ENCODE results near the gene PPP1R1C.

The PPP1R1C gene

DNA sequence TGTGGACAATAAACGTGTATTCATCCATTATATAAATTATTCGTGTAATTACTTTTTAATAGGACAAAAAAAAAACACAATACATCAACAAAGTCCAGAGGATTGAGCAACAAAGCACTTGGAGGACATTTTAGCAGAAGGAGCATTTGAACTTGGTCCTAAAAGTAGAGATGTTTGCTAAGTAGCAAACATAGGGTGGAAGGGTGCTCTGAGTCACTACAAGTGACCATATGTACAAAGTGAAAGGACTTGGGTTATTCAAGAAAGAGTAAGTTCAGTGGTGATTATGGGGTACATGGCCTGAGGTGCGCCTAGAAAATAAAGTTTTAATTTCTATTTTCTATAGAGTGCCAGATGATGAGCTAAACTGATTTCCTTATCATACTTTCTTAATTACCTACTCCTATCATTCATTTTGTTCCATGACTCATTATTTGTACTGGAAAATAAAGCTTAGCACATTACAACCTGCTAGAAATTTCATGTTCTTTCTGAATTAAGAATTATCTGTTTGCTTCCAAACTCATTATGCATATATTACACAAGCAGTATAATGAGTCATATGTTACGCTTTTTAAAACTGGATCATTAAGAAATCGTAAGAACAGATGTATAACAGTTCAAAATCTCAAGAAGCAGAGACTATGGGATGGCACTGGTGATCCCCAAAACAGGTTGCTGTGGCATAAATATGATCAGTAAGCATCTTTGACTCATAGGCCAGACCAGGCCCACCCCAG lies 13.1 kb upstream of the PPP1R1C start:
- no peak for DNase-seq

DNA sequence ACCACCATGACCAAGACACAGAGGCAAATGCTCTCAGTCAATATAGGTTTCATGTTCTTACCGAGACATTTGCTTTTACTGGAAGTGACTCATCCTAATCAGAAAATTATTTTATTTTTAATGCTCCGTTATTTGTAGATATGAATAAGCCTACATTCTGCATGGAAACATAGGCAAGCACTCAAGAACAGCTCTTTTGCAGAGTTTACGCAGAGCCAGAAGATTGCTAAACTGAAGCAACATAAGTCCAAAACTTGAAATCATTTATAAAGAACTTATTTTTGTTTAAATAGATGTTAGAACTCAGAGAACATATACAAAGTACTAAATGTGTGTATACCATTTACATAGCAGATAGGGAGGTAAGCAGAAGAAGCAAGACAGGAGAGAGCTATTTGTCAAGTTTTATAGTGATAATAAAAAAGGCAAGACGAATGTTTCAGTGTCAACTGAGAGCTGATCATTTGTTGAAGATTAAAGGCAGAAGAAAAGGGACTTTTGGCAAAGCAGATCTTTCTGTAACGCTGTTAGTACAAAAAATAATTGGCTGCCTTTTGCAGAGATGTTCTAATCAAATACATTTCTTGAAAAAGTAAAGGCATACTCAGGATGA lies 12.4 kb upstream of the PPP1R1C start:
- DNase-seq, result no peak

DNA sequence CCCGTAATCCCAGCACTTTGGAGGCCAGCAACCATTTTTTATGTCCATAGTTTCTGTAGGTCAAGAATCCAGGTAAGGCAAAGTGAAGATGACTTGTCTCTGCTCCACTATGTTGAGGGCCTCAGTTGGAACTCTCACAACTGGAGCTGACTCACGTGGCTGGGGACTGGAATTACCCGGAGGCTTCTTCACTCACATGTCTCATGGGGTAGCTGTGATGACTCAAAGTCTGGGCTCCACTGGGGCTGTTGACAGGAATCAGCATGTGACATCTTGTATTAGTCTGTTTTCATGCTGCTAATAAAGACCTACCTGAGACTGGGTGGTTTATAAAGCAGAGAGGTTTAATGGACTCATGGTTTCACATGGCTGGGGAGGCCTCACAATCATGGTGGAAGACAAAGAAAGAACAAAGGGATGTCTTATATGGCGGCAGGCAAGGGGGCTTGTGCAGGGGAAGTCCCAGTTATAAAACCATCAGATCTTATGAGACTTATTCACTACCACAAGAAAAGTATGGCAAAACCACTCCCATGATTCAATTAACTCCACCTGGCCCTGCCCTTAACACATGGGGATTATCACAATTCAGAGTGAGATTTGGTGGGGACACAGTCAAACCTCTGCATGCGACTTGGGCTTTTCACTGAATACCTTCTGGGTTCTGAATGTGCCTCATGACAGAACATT lies 7.8 kb upstream of the PPP1R1C start:
- no peak for DNase-seq

DNA sequence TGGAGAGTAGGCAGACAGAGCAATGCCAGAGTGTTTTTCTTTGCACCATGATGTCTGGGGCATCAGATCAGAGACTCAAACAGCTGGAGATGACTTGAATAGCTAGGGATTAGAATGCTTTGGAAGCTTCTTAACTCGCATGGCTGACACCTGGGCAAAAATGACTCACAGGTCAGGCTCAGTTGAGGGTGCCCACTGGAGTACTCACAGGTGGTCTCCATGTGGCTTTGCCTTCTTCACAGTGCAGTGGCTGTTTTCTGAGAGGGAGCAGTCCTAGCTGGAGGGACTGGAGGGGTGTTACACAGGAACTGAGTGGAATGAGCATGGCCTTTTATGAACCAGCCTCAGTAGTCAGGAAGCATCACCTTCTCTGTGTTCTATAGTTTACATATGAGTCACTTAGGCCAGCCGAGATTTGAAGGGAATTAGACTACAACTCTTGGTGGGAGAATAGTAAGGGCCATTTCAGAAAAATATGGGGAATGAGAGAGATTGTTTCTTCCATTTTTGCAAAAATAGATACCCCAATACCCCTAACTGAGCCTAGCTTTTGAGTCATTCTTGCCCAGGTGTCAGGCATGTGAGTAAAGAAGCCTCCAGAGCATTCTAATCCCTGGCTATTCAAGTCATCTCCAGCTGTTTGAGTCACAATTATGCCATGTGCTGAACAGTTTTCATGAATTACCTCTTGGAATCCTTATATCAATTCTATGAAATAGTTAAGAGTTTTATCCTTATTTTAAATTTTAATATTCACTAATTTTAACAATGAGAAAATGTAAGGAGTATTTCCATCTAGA lies 7.1 kb upstream of the PPP1R1C start:
- DNase-seq, result no peak

DNA sequence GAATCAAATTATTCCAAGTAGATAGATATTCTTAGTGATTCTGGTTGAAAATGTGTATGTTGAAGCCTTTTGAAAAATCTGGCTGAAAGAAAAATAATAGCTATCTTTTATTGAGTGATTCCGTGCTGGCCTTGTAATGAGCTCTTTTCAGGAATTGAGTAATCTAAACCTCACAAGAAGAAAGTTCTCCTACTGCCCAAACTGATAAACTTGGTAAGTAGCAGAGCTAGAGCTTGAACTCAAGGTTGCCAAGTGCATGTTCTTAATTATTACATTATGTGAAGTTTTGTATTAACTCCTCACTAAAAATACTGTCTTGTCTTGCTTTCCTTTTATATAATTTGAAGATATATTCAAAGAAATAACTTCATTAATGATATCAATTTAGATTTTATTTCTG lies 1.6 kb upstream of the PPP1R1C start:
- no peak for DNase-seq

DNA sequence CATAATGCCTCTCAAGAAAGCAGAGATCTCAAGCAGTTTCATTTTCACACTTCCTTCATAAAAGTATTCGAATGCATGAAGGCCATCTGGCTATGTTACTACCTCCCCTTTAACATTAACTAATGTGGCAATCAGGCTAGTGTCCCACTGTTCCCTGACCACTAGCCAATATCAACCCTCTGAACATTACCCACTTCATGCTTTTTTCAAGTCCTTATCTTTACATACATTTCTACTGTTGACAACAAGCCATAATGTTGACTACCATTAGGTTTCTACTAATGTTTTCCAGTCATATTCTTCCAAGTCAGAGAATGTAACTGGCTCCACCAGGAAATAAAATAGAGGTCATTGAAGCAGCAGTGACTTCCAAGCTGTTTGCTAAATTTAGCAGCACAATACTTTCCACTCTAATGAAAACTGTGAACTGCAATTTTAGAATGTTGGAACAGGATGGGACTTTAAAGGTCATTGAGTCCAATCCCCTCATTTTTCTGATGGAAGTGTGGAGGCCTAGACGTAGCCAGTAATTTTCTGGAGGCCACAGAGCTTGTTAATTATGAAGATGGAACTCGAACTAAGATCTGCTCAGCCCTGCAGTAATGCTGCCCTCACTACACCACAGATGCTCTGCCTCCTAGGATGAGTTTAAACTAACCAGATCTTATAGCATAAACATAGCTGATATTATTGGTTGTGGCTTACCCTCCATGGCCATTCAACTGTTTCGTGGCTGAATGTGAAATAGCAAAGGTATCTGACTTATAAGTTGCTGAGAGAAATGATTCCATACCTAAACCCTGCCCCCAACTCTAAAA lies 630 bp upstream of the PPP1R1C start:
- DNase-seq, result no peak

DNA sequence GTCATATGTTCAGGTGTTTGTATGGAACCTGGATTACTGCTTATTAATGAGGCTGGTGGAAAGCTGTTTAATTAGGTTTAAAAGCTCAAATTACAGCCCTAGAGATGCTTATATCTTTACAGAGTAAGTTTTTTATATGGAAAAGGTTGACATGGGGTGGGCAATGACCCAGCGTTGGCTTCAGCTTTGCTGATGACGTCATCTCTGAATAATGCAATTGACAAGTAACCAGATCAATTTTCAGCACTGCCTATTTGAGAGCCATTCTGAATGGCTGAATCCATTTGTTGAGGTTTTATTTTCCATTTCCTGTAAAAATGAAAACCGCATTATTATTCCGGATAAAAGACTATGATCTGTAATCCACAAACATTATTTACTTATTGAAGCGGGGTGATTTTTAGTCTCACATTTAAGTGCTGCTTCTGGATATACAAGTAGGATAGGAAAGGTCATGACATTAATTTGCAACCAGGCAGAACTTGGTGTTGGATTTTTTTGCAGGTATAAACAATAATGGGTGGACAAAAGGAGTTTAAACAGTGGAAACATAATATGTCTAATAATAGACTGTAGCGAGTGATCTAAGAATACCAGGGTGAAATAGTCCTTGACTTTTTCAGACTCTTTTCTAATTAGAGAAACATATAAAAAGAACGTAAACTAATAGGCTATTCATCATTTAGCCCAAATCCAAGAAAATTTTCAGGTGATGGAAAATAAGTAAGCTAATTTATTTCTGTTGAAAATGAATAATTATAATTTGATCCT lies 2.7 kb downstream of the PPP1R1C start:
- no peak for DNase-seq

DNA sequence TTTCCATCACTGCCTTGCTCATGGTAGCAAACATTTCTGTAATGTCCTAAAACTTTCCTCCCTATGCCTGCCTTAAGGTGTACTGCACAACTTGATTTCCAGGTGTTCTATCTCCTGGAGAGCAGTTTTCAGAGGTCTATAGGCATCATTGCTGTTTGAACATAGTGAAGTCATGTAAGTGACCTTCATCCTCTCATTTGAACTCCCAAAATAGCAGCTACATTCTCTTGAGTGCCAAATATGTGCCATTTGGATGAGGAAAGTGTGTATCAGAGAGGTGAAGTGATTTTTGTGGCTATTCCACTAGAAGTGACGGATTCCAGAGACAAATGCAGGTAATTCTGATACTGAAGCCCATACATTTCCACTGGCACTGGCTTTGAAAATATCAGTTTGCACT lies 3.4 kb downstream of the PPP1R1C start:
- DNase-seq, result no peak

DNA sequence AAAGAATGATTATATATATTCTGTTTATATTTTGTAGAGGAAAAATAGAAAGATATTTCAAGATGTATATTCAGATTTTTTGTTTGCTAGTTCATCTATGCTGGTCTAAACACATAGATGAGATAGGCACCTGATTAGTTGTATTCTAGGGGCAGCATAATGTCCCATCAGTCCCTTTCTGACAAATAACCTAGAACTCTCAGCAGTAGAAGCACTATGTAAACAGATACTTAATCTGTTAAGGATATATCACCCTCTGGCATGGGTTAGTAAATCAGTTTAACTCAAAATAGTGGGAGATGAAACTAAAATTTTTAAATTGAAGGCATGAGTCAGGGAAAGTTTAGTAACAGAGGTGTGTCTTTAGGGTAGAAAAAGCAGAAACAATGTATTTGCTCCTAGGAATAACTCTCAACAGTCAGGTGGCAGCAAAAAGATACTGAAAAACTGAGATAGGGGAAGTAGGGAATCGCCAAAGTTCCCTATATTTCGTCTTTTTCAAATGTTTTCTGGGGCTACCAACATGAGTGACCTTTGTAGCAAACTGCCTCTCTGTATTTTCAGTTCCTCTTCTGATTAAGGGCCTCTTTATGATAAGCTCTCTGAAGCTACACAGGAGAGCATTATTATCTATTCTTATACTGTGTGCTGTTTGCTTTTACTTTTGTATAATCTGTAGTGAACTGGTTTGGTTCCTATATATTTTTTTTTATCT lies 5.7 kb downstream of the PPP1R1C start:
- no peak for DNase-seq

DNA sequence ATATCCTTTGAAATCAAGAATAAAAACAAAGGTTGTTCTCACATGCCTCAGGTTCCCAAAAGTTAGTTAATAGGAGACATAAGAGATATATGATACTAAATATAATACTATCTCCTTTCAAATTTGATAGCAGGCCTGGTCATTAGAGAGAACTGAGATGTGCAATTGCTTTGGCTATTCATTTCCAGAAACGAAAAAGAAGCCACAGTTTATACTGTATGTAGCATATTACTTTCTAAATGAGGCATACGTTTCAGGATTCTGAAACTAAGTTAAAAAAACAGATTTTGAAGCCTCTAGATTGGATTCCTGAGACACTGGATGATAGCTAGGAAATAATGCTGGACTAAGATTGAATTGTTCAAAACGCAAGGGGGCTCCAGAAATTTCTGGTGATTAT lies 7.1 kb downstream of the PPP1R1C start:
- no peak for DNase-seq

DNA sequence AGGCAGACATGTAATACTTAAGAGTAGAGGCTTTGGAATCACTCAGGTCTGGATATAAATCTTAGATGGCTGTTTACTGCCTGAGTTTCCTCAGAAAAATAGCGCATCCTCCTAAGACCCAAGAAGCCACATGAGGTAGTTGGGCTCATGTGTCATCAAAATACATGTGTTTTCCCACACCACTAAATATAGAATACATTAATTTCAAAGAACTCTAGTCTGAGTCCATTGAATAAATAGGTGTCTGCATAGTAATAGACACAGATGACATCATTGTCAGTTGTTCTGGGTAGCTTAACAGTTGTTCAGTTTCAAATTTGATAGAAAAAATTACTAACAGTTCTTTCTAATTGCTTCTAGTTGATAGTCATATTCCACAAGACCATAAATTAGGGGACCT lies 9.6 kb downstream of the PPP1R1C start:
- no peak for DNase-seq

DNA sequence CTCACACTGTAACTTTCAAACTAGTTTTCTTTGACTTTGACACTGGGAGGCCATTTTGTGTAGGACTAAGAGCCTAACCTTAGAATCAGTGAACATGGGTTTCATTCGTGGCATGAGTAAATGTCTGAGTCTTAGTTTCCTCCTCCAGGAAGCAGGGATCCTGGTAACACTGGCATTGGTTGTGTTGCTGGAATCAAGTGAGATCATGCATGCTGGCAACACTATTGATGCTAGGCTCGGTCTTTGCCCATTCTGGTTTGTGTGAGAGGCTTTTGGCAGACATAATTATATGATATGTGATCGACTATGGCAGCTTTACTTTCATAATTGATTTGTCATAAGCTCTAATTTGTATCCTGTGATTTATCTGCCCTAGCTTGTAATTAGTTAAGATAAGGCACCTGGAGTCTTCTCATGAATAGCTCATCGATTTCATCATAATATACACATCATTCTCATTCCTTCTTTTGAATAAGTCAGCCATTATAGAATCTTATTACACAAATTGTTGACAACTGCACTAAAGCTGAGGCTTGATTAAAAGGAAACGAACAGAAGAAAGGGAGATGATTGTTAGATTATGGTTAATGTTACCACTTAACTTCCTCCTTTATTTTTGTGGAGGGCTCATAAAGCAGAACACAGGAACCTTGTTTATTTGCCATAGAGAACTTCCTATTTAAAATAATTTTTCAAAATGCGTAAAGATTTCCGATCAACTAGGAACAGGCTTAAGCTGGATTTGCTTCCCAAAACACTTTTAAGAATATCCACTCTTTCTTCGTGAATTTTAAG lies 12.6 kb downstream of the PPP1R1C start:
- DNase-seq, result no peak

DNA sequence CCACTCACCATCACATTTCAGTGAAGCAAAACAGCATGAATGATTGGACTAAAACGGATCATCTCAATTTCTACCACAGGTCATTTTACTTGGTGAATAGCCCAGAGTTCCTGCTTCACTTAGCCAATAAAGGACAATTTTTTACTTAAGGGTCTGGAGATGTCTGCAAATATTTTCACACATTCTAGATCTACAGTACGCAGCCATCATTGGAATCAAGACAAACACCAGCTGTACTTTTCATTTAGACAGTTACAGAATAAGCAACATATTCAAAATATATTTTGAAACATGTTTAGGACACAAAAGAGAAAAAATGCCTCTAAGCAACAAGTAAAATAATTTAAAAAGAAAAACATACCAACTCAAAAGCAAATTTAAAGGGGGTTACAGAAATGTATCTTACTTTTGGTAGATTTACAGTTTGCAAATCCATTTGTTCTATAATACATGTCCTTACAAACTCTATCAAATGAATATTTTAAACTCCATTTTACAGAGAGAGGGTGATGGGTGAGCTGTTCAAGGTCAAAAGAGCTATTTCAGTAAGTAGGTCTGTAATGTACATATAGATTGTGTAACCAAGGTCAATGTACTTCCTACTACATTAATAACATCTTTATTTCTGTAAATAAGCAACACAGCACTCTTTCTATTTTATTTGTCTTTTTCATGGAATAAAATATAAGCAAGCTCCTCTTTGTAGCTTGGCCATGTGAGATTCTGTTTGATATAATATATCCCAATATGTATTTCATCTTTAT lies 13.4 kb downstream of the PPP1R1C start:
- DNase-seq, result no peak

DNA sequence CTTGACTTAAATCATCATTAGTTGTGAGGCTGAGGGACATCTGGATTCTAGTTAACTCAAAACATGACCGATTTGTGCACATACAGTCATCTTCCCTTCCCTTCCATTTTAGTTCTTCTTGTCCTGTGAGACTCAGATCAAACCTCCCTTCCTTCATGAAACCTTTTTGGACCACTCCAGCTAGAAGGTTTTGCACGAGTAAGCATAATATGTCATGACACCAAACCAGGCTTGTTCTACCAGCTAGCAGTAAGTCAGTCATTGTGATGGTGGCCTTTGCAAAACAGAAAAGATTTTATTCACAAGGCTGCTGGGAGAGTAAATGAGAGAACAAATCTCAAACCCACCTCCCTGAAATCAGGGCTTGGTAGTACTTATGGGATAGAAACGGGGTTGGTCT lies 14.3 kb downstream of the PPP1R1C start:
- no peak for DNase-seq

DNA sequence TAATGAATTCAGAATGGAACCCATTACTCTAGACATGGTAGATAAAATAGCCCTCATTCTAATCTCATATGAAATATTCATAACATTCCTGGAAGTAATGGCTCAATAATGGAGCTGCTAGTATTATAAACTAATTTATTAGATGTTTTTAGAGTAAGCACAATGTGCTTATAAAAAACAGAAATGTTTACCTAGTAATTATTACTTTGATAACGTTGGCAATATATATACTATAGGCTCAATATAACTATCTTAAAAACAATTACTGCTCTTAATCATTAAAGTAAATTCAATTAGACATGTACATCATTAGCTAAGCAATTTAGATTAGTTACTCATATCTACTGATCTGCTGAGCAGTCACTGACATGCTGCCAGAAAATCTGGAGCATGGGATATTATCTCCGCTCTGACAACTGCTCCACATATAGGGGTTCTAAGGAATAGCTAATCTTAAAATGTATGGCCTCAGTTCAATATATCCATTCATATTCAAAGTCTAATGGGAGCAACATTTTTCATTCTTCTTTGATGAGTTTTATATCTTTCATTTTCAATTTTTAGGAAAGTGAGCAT lies 19.4 kb downstream of the PPP1R1C start:
- no peak for DNase-seq

DNA sequence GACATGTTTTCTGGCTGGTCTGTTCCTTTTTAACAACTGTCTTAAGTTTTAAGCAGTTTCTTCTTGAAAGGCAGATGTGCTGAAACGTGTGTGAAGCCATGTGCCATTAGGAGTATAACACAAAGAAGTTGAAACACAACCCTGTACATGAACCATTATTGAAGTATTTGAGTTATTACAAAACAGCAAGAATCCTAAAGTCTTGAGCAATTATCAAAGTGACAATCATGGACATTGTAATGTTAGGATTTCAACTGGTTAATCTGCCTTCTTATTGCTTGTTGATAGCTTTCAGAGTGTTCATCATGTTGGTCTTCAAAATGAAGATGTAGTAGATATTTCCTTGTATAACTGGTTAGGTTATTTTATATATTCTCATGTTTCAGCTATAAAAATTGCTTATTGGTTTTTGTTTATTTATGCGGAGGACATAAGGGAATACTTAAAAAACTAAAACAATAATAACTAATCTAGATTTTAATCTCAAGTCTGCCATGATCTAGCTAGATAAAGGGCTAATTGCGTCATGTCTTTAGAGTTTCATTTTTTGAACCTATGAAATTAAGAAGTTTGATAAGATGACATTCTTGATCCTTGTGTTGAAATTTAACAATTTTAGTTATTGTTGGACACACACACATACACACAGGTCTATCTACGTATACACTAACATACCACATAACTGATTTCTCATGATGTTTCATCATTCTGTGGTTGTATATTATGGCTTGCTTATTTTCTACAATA lies 21.1 kb downstream of the PPP1R1C start:
- DNase-seq, result no peak

DNA sequence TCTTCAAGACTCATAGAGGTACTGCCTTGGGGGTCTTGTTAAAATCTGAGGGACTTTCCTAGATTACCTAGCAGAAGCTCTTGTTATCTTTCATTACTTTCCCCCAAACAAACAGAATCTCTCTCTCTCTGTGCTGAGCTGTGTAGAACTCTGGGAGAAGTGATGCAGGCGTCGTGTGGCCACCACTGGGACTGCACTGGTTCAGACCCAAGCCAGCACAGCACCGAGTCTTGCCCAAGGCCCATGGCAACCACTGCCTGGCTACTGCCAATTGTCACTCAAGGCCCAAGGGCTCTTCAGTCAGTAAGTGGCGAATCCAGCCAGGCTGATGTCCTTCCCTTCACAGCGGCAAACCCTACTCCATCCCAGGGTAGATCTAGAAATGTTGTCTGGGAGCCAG lies 28.6 kb downstream of the PPP1R1C start:
- DNase-seq, result no peak

Data from right forelimb (tissue), 1 donor.